ENCODE results near the gene TRAPPC1. TPM values are rescaled to one million over a fixed set of nuclear protein-coding genes. Genes with fewer than 3 reads are reported as not detected.

The TRAPPC1 gene
- polyA plus RNA-seq, 1 donor: 86.8 TPM

GRCh38 chr17:7903154-7904103, 28.3 kb downstream of the TRAPPC1 start:
- no peak for DNase-seq (ENCODE audit: low read depth)

DNA sequence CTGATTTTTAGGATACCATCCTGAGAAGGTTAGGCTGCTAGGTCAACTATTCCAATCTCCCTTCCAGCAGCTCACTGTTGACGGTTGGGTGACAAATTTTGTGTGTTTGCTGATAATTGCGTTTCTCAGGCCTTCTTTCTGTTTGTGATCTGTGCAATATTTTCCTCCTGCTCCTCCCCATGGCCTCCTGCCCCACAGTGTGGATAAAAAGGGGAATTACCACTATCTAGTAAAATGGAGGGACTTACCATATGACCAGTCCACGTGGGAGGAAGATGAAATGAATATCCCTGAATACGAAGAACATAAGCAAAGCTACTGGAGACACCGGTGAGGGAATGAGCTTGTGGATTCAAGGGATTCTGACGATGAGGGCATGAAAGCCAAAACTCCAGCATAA, 34.0 kb downstream of the TRAPPC1 start:
- DNase-seq (ENCODE audit: low read depth): no peak

DNA sequence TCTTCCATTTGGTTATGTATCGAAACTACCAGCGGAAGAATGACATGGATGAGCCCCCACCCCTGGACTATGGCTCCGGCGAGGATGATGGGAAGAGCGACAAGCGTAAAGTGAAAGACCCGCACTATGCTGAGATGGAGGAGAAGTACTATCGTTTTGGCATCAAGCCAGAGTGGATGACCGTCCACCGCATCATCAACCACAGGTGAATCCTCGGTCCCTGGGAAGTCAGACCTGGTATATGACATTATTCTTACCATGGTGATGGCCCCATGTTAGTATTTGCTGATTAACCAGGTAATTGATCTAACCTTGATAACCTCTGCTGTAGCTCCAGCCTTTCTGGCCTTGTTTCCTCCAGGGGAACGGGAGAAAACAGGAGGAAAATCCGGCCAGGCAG, 34.7 kb downstream of the TRAPPC1 start:
- DNase-seq (ENCODE audit: low read depth): no peak

DNA sequence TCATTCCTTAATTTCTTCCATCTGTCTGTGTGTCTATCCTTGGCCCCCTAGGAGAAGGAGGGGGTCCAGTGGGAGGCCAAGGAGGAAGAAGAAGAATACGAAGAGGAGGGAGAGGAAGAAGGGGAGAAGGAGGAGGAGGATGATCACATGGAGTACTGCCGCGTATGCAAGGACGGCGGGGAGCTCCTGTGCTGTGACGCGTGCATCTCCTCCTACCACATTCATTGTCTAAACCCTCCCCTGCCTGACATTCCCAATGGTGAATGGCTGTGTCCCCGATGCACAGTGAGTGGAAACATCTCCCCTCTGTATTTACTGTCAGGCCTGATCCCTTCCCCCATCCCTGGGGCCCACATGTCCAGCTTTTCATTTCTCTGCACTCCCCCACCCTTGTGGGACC, 36.9 kb downstream of the TRAPPC1 start:
- DNase-seq (ENCODE audit: low read depth): no peak

- no peak for DNase-seq (ENCODE audit: low read depth)
These were observed 37.5 kb downstream of the TRAPPC1 start for GRCh38 chr17:7894226-7894625.

DNA sequence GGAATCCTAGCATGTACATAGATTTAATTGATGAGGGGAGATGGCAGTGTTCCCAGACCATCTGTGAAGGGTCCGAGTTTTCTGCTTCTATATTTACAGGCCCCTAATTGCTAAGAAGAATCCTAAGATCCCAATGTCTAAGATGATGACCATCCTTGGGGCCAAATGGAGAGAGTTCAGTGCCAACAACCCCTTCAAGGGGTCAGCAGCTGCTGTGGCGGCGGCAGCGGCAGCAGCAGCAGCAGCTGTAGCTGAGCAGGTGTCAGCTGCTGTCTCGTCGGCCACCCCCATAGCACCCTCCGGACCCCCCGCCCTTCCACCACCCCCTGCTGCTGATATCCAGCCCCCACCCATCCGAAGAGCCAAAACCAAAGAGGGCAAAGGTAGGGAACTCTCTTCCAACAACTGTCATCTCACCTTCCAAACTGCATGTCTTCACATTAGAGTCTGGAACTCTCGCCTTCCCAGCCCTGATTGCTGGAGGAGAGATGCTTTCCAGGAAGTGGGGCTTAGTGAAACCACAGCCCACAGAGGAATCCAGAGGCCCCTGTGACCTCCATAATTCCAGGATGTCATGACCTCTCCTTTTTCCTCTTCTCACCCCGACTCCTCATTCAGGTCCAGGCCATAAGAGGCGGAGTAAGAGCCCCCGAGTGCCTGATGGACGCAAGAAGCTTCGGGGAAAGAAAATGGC, 38.4 kb downstream of the TRAPPC1 start:
- DNase-seq (ENCODE audit: low read depth): no peak

GRCh38 chr17:7889166-7889955, 42.4 kb downstream of the TRAPPC1 start:
- DNase-seq (ENCODE audit: low read depth): no peak

DNA sequence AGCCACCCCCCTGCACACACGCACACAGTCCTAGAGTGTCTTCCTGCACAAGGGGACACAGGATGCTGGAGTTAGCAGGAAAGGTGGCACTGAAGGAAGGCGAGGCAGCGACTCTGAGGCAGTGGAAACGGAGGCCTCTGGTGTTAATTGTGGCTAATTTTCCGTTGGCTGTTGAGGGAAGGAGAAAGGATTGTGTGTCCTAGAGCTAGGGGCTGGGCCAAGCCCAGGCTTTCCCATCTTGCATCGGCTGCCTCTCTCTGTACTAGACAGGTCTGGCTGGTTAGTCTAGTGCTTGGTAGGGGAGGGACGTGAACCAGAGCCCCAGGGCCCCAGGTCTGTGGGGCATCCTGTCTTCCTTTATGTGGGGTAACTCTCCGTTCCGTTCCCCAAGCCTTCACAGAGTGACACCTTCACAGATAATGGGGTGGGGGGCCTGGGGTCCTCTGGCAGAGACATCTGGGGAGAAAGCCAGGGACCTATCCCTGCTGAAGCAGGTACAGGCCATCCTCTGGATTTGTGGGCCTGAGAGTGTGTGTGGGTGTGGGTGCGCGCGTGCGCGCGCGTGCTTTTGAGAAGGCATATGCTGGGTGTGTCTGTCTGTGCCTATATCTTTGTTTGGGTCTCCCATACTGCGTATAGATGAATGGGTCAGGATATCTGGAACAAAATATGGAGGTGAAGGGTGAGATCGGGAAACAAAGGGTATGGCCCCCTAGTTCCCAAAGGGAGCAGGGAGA, 43.4 kb downstream of the TRAPPC1 start, which contains the start of gene CHD3:
Gene CHD3 (plus strand): TSS at position 606 of the 737 bp plus-strand sequence. CDS start 212 bp downstream, outside the sequence.
- DNase-seq (ENCODE audit: low read depth): no peak

DNA sequence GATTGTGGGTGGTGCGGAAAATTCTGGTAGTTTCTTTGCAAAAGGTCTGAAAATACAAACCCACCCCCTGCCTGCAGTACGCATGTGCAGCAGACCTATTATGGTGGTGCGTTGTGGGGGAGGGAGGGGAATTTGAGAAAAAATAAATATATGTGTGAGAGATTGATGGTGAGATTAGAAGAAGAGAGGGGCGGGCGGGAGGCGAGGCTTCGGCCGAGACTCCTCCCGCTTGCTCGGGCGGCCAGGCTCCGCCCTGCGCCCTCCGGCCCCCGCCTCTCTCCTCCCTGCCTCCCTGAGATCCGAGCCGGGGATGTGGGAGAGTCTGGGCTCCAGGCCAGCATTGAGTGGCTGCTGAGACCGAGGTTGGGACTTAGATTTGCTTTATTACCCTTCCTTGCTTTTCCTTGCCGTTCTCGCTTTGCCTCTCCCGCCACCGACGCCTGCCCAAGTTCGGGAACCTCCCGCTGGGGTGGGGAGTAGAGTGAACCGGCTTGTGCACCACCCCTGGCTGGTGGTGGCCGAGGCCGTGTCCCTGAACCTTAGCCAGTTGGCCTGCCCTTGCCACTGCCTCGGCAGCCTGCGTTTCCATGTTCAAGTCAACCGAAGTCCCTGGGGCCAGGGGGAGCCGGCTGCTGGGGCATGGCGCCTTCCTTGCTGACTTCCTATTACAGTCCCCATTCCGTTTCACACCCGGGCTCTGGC, 44.1 kb downstream of the TRAPPC1 start:
- peak; percentile 94 for DNase-seq (ENCODE audit: low read depth)

DNA sequence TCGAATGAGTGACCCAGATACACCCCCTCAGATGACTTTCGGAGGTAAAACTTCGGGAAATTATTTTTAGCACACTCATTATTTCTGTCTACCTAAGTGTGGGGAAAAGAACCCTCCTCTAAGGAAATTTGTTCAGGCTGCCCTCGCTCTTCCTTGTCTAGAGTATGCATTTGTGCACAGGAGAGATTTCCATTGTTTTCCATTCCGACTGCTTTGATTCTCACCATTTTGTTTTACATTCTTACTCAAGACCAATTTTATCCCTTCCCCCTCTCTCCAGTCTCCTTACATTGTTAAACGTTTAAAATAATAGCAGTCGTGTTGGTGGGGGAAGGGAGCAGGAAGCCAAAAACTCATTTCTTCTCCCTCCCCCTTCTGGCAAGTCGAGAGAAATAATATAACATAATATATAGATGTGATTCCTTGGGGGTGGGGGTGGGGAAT, 44.7 kb downstream of the TRAPPC1 start:
- no peak for DNase-seq (ENCODE audit: low read depth)

DNA sequence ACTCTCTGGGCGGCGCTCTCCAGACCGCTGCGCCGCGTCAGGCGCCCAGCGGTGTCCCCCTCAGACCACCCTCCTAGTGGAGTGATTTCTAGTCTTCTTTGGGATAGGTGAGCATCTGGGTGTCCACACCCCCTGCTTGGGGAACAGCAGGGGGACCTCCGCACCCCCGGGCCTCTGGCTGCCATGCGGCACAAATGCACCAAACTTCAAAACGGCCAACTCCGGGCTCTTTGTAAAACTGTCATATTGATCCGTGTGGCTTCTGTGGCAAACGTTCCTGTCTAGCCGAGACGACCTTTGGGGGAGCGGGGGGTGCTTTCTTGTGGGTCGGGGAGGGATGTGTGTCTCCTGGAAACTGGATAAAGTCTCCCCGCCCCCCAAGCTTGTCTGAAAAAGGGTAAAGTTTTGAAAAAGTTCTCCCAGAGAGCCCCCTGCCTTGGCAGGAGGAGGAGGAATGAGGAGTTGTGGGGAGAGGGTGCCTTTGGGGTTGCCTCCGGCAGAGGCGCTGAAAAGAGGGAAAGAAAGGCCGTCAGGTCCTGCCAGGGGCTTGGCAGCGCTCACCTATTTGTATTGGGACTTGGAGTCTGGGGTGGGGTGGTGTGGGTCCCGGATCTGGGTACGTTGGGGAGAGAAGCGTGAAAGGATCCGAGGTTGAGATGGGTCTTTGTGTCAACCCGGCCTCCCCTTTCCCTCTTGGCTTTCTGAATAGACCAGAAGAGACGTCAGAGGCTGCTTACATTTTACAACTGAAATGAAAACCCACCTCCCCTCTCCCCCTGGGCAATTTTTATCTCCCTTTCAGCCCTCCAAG, 45.3 kb downstream of the TRAPPC1 start:
- DNase-seq (ENCODE audit: low read depth): no peak

GRCh38 chr17:7885367-7886226, 46.1 kb downstream of the TRAPPC1 start:
- DNase-seq (ENCODE audit: low read depth): no peak

DNA sequence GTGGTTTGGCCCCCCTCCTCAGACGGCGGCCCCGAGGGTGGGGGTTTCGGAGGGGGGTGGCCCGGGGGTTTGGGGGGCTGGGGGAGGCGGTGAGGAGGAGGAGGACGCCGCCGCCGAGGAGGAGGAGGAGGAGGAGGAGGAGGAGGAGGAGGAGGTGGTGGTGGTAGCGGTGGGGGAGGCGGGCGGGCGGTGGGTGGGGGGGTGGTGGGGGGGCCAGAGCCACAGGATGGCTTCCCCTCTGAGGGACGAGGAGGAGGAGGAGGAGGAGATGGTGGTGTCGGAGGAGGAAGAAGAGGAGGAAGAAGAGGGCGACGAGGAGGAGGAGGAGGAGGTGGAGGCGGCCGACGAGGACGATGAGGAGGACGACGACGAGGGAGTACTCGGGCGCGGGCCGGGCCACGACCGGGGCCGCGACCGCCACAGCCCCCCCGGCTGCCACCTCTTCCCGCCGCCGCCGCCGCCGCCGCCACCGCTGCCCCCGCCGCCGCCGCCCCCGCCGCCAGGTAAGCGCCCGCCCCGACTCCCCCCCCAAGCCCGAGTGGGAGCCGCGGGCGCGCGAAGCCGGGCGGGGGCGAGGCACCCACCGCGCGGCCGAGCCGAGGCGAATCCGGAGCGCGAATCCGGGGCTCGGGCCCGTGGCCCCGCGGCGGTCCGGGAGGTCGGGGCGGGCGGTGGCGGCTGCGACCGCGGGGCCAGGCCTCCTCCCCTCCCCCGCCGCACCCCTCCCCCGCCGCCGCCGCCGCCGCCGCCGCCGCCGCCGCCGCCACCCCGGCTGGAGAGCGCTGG, 47.0 kb downstream of the TRAPPC1 start:
- no peak for DNase-seq (ENCODE audit: low read depth)

DNA sequence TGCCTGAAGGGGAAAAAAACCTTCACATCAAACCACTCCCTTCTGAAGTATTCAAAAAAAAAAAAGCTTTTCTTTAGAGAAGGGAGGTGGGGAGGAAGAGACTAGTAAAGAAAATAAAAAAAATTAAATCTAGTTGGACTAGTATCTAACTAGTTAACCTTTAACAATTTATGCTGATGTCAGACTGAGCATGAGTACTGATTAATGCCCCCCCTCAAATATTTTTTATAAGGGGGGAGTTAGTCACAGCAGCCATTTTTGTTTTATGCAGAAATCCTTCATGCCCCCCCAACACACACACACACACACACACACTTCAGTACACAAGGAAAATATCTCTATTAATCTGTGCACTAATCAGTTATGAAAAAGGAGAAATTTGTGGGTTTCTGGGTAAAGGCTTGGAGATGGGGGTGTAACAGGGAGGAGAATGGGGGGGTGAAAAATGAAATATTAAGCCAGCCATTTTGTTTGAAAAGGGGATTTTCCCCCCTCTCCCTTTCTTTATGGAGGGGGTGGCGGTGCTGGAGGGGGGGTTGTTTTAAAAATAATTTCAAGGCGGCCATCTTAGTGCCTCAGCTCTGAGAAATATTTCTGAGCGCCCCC, 47.9 kb downstream of the TRAPPC1 start:
- no peak for DNase-seq (ENCODE audit: low read depth)

DNA sequence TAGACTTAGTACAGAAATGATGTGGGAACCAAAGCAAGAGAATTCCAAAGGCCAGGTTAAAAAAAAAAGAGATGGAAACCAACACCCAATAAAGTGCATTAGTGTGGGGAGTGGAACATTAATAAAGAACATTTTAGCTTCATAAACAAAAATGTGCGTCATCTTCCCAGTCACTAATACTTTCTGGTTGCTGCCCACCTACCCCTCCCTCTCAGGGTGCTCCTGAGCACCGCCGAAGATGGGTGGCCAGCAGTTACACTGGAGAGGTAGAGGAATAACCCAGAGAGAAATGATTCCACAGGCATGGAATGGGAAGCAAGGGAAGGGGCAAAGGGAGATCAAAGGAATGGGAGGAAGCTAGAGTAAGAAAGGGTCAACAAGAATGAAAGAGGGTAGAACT, 49.1 kb downstream of the TRAPPC1 start:
- no peak for DNase-seq (ENCODE audit: low read depth)

DNA sequence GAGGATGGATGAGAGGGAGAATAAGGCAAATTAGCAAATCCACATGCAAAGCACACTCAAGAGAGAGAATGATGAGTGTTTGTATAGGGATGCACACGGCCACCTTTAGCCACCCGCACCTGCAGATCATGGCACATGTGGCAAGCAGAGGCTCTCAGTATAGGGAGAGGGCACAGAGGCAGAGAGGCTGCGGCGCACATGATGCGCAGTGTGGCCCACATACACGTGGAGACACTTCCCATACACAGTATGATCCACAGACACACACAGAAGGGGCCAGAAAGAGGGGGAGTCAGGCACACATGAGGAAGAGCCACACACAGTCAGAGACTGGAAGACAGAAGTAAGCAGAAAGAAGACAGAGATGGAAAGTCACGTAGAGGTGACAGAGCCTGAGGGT, 49.7 kb downstream of the TRAPPC1 start:
- no peak for DNase-seq (ENCODE audit: low read depth)

- no peak for DNase-seq (ENCODE audit: low read depth)
These were observed 50.3 kb downstream of the TRAPPC1 start for GRCh38 chr17:7881276-7882054.

Measured in forelimb muscle (tissue), 1 donor.